CD4-positive, alpha-beta T cell treated with Interleukin-17A for 1 hour (primary cell): ENCODE data around the gene RYR2.

Experiments
- DNase-seq: peaks from one replicate; pipeline ENCODE4 v3.0.0-alpha.2; 2020

Gene RYR2

DNA sequence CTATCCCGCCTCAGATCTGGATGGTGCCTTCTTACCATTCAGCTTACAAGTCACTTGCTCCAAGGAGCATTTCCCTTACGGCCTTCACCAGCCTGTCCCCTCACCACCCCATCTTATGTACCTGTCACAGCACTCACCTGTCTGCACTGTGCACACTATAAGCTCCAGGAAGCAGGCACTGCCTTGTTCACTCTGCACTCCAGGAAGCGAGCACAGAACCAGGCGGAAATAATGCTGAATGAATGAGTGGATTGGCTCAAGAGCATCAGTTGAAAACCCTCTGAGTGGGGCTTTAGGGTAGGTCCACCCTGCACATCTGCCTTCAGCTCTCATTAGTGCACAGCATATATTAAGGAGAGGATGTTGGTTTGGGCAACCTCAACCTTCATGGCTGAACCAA lies 8.9 kb upstream of the RYR2 start:
- DNase-seq = no peak

DNA sequence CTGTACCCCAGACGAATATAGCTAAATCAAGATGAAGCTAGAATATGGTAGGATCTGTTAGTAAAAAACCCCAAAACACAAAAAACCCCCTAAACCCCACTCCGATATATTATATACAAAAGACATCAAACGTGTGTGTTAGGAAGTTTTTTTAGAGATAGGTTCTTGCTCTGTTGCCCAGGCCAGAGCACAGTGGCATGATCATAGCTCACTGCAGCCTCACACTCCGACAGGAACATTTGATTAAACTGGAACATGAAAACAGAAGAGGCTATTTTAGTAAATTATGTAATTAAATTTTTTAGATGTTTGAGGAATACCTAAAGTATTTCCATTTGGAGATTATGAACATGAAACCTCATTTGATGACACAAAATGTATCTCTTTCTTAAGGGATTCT lies 8.2 kb upstream of the RYR2 start:
- DNase-seq = no peak

DNA sequence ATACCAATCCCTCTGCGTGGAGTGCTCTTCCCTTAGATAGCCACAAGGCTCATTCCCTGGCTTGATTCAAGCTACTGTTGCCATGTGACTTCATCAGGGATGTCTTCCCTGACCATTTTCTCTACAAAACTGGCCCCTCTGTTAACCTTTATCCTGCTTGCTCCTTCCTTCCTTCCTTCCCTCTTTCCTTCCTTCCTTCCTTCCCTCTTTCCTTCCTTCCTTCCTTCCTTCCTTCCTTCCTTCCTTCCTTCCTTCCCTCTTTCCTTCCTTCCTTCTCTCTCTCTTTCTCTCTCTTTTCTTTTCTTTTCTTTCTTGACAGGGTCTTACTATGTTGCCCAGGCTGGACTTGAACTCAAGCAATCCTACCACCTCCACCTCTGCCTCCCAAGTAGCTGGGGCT lies 6.2 kb upstream of the RYR2 start:
- no peak for DNase-seq

DNA sequence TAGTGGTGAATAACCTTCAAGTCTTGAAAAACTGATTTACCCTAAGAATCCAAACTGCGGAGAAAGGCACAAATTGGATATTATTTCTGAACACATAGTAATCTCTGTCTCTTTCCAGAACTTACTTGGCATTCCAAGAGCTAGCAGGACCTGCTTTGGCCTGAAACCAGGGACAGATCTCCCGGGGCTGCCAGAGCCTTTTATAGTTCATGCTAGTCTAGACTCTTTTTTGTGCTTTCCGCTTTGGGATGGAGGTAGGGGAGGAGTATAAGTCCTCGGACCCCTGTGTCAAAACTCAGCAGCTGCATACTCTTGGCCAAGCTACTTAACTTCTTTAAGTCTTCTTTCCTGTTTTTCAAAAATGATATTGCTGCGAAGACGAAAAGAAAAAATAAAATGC lies 3.8 kb upstream of the RYR2 start:
- DNase-seq = no peak

DNA sequence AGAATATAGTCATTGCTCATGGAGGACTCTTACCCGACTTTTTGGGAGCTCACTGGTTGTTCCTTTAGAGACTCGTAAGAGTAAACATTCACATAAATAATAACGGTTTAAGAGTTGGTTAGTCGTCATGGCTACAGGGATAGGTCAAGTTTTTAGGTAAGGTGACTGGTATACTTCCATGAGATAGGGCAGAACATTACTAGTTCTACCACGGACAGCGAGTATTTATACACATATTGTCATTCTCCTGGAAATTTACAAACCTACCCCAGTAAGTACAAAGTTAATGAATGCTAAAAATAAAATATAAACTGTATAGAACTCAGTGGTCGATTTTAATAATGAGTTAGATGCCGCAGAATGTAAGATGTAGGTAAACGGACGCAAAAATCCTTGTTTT lies 1.2 kb upstream of the RYR2 start:
- no peak for DNase-seq

DNA sequence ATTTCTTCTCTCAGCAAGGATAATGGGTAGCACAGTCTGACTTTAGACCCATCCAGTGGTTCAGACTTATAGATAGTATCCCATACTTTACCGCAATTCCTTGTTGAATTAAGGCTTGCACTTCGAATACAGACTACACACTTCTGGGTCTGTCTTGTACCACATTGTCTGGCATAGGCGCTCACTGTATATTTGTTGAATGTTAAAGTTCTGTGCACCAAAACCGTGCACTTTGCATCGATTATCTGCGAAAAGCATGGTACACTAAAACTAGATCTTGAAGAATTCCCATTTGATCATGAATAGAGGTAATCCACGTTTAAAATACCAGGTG lies 556 bp upstream of the RYR2 start:
- DNase-seq = no peak

DNA sequence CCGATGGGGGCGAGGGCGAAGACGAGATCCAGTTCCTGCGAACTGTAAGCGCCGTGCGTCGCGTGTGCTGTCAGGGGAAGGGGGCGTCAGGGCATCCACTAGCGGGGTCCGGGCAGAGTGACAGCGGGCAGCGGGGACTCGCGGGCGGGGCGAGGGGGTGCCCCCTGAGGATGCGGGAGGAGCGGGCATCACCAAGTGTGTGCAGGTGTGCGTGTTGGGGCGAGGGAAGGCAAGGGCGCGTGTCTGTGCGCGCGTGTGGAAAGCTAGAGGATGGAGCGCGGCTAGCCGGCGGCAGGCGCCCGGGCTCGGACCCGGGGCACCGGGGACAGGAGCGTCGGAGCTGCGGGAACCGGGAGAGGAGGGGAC lies 525 bp downstream of the RYR2 start:
- no peak for DNase-seq

DNA sequence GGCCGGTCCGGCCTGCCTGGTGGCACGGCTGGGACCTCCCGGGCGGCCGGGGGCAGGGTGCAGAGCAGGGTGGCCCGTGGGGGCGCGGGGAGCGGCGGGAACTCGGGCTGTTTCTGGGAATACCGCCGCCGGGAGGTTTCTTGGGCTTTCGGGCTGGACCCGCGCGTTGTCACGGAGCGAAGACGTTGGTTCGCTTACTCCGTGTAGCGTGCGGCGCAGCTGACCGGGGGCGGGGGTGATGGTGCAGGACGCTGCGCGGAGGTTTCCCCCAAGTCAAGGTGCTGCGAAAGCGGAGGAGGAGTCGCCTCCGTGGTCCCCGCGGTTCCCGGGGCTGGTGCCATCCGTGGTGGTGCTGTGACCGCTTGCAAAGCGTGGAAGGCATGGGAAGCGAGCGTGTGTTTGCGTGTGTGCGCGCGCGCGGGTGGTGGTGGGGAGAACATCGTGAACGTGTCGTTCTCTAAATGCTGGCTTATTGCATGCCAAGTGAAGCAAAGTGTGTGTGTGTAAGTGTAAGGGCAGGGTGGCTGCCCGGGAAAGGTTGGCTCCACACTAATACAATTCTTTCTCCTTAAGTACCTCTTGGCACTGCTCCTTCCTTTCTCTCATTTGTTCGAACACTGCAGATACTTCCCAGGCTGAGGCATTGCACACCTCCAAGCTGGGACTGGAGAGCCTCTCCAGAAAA lies 1.1 kb downstream of the RYR2 start:
- no peak for DNase-seq

DNA sequence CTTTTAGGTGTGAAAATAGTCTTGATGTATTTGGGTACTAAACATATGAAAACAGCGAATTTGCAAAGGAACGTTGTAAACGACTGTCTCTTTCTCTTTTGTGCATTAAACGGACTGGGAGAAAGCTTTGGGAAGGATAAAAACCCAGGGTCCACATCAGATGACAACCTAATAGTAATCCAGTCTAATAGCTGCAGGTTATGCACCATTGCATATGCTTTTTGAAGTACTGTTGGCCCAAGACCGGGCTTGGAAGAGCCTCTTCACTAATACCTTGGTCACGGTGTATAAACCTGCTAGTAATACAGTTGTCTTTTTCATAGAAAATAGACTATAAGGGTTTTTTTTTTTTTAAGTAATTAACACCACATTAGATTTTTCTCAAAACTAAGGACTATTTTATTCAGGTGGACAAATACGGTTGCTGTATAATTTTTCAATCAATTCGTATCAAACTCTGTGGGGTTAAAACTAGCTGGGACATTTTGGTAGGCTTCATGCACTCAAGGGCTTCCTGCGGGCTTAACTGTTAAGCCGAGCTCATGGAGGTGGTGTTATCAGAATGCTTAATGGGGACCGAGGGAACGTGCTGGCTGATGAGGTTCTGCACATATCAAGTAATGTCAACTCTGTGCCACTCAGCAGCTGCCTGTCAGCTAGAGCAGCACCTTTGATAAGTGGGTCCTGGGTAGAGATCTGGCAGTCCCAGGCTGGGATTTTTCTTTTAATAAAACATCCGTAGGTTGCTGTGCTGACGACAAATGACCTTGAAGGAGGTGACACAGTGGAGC lies 2.1 kb downstream of the RYR2 start:
- DNase-seq = no peak

DNA sequence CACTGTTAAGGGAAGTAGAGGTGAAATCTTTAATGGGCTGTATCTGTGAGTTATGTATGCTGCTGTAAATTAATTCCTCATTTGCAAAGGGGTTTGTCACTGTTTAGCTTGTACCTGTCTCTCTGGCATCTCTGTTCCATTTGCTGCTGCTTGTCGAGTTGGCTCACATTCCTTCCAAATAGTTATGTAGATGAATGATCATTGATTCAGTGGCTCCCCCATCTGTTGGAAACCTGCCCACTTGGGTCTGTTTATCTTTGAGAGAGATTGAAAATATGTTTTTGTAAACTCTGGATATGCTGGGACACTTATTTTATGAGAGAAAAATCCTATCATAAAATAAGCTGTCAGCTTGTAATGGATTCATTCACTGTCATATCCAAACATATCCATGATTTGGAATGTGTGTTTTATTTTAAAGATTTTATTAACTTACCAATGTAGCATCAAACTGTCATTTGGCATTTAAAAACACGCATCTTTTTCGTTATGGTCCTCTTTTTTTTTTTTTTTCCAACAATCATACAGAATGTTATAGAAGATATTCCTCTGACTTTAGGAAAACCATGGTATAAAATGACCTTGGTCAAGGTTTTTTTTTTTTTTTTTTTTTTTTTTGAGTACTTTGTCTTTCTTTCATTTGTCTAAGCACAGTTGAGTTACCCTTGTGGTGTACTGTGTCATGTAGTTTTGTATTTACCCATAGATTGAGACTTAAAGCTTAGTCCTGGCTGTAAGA lies 3.5 kb downstream of the RYR2 start:
- DNase-seq = no peak

DNA sequence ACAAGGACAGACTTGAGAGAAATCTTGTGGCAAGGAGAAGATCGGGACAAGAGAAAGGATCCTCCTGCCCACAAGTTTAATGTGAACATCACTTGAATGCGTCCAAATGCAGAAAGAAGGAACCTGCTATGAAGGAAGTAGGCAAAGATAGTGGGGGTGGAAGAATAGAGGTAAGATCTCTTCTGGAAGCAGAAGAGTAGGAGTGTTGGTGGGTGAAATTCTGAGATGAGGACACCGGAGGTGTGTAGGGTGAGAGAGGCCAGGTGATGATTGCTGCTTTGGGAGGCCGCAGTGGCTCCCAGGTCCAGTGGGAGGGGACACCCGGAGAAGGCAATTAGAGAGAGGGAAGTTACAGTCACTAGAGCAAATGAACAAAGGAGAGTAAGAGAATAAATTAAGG lies 6.8 kb downstream of the RYR2 start:
- no peak for DNase-seq

DNA sequence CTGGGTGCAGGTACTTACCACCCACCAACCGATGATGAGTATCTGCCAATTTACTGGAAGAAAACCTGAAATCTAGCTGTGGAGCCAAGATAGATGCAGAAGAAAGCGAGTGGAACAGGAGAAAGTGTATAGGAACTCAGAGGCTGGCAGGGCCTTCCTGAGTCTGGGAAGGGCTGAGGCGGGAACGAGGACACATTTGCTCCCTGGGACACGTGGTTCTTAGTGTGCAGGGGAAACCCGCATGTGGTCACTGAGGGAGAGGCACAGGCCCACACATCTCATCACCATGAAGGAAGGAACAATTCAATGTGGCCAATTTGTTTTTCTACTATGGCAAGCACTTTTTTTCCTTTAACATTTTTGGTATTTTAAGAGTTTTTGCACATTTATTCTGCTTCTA lies 8.2 kb downstream of the RYR2 start:
- DNase-seq = no peak

DNA sequence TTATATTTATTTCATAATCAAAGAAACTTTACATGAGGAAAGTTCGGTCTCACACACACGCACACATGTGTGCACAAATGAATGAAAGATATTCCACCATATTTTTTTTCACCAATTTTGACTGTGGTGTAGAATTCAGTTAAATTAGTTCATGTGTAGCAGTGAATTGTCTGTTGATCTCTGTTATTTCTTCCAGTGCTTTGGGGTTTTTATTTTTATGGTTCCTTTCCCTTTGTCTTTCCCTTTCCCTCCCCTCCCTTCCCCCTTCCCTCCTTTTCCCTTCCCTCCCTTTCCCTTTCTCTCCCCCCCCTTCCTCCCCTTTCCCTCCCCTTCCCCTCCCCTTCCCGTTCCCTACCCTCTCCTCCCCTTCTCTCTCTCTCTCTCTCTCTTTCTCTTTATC lies 8.9 kb downstream of the RYR2 start:
- no peak for DNase-seq

DNA sequence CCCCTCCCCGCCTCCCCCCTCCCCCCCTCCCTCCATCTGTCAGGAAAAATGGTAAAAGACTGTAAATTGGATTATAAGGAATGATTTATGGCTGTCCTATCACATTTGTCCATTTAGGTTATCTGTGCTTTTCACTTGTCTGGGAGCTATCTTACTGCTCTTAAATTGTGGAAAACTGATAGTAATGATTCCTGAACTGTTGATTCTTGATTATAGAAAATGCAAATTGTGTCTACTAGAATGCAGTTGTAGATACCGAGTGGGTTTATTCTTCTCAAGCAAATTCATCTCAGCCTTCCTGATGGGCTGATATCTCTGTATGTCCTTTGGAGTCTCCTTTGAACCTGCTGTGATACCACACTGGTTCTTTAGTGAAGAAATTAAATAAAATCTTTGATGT lies 12.3 kb downstream of the RYR2 start:
- DNase-seq = no peak

DNA sequence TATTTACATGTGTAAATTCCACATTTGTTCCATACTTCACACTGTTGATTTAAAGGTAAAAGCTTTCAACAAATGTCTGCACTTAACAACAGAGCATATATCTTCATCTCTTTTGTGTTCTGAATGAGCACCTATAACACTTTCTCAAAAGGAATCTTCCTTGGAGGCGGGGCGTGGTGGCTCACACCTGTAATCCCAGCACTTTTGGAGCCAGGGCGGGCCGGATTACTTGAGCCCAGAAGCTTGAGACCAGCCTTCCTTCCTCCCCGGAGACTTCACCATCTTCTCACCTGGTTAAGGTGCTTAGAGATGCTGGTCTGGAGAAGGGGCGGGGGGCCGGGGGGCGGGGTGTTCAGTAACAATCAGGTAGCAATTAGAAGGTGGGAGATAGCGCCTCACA lies 16.5 kb downstream of the RYR2 start:
- DNase-seq = no peak

DNA sequence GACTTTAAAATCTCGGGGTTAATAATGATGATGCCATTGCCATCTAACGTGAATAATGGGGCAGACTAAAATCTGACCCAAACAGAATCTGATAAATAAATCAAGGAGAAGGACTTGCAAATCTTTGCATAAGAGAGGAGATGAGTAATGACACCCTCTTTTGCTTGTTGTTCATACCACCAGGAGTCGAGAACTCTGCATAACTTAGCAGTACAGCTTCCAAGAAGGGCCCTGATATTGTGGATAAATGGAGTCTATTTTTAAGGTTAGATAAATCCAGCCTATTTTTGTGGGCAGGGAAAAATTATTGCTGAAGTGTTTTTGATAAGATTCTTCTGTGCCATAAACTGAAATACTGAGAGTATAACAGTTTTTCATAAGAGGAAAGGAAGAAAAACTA lies 17.3 kb downstream of the RYR2 start:
- DNase-seq = no peak

DNA sequence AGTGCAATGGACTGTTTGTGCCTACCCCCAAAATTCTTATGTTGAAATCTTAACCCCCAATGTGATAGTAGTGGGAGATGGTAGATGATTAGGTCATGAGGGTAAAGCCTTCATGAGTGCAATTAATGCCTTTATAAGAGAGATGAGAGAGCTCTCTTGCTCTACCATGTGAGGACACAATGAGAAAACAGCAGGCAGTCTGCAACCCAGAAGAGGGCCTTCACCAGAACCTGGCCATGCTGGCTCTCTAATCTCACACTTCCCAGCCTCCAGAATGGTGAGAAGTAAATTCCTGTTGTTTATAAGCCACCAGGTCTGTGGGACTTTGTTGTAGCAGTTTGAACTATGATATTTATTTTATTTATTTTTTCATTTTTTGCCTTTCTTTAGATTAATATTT lies 21.0 kb downstream of the RYR2 start:
- no peak for DNase-seq

DNA sequence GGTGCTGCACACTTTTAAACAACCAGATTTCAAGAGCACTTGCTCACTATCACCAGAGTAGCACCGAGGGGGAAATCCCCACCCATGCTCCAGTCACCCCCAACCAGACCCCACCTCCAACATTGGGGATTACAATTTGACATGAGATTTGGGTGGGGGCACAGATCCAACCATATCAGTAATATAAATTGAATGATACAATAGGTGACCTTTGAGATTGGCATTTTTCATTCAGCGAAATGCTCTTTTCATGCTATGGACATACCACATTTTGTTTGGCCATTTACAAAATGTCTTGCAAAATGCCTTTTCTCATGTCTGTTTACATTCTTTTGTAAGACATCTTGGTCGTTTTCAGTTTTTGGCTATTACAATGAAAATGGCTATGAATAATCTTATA lies 23.9 kb downstream of the RYR2 start:
- DNase-seq = no peak

DNA sequence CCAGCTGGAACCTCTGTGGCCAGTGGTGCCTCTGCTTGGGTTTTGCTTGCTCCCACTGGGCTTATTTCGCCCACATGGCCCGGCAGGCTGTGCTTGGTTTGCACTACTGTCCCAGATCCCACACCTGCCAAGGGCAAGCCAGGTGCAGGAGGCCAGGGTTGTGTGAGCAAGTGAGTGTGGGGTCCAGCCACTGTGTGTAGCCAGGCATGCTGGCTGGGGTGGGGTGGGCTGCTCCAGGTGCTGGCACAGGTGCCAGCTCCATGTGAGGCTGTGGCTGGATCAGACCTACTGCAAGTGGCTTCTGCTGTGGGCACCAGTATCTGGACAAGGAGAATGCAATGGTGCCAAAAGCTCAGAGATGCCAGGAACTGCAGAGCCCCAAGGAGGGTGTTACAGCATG lies 28.5 kb downstream of the RYR2 start:
- no peak for DNase-seq

DNA sequence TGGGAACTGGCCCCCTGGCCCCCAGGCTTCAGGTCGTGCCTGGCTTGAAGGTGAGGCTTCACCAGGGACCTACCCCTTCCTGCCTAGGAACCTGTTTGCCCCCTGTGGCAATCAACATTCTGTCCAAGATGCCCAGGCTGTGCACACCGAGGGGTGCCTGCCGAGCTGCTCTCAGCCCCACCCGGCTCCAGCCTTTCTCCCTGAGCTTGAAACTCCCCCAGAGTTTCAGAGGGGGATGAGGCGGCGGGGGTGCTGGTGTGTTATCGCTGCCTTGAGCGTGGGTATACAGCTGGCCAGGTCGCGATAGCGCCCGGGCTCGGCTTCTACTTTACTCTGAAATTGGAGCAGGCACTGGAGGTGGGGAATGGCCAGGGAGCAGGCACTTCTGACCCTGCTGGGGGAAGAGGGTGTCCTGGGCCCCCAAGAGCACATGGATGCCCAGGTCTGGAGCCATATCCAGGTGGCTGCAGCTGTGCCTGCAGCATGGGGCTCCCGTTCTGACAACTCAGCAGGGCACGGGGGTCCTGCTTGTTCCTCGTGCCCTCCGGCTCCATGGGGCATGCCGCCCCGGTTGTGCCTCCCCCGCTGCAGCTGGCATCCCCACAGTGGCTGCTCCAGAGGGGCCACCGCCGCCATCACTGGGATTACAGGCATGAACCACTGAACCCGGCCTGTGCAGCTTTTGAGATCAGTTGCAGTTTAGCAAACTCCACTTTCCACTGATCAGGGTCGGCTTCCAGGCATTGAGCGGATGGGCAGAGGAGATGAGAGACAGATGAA lies 29.8 kb downstream of the RYR2 start:
- DNase-seq = no peak

DNA sequence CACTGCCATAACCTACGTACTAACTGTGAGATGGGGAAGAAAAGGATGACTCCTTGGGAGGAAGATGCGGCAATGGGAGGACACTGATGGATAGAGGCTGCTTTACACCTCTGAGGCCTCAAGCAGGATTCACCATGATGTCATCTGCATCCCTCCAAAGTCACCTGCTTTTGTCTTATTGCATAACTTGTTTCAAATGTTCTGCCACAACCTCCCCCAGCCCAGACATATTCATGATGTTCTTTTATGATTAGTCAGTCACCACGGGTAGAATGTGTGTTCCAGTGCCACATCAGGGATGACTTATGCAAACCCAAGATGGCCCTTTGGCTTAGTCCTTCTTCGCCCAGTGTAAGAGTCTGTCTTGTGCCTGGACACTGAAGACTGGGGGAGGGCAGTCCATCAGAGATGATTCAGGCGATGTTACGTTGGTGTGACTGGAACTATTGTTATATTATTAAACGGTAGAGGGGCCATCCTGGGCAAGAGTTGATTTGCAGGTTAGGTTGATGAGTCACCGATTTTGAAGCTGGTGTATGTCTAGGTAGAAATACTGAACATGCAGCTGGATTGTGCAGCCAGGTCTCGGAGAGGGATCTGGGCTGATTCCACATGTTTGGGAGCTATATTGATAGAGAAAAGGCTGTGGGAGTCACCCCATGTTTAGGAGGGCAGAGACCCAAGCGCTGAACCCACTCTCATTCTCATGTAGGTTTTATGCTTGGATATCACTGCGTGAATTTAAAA lies 32.6 kb downstream of the RYR2 start:
- DNase-seq = no peak

DNA sequence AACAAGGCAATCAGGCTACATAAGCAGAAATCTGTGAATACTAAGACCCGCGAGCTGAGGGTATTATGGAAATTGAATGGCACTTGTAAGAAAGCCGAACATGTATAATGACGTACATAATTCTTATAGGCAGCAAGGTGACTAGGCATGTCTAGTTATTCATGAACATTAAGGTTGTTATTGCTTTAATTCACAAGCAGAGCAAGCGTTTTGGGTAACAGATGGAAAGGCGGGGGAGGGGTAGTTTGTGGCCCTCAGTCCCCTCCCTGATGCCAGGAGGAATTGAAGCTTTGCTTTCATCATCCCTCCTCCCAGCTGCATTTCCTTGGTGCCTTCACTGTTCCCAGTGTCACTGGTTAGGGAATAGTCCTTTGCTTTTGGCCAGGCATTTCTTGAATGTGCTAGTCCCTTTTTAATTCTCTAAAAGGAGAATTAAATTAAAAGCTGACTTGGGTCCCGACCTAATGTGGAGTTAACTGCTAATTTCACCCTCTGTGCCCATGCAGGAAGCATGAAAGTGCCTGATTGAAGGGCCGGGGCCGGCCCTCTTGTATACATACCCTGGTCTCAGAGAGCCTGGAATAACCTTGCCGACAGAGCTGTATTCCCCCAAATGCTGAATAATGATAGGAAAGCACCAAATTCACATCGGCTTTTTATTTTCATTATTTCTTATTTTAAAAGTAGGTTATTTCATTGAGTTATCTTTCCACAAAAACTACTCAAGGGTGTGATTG lies 42.5 kb downstream of the RYR2 start:
- DNase-seq = no peak
